GM12892 (cell line): Measurements from ENCODE around the gene MRGPRE.

Experiments
- POLR2A ChIP-seq: IDR thresholded peaks from 2 replicates; pipeline ENCODE4 v1.6.1; 2011; ENCODE audit warnings: low read depth, low read length, control low read depth
- POLR2AphosphoS5 ChIP-seq: IDR thresholded peaks from 2 replicates; pipeline ENCODE4 v1.6.1; 2011; ENCODE audit warnings: low read depth, low read length, control low read depth

DNA sequence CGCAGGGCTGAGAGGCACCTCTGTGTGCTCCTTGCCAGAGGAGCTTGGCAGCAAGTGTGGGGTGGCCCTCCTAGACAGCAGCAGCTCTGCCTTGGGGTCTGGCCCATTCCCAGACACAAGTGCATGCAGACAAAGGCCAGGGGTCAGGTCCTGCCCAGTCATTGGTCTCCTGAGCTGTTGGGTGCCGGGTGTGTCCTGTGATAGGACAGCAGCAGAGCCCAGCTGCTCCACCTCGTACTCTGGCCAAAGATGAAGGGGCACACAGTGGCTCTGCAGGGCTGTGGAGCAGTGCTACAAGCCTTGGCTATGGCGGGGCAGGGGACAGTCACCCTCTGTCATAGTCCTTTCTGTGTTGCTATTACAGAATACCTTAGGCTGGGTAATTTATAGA is 49.8 kb downstream of the MRGPRE start:
- TF ChIP-seq POLR2AphosphoS5 (no peak), POLR2A (no peak)
